GM12878 (cell line): ENCODE data around the gene THY1. TPM values are rescaled to one million over a fixed set of nuclear protein-coding genes. Genes with fewer than 3 reads are reported as not detected.

Experiments
- ATAC-seq: fragments of 200-7000 bp; cut with Tn5 transposase; 3 replicates; pipeline ENCODE4 v1.9.1; 2020; ENCODE audit warnings: mild to moderate bottlenecking, moderate library complexity
- BruUV-seq: library from RNA; stranded (reverse); fragments of 400-500 nt; replicated peaks from 2 replicates; lab custom pipeline; 2021; lab: Mats Ljungman, UMichigan
- CTCF ChIA-PET: fragments of 300-600 bp; sonication (Branson Sonifier 250); formaldehyde crosslinking; extraction: SDS; loops from one replicate; lab custom pipeline; 2021; ENCODE audit warnings: inconsistent platforms; lab: Yijun Ruan, JAX
- POLR2A ChIA-PET: fragments of 350-600 bp; formaldehyde crosslinking; extraction: SDS; loops from one replicate; lab custom pipeline; 2021; ENCODE audit warnings: inconsistent platforms; lab: Charles Lee
- RAD21 ChIA-PET: fragments of 300-600 bp; sonication (Branson Sonifier 250); formaldehyde crosslinking; loops from one replicate; lab custom pipeline; 2023; ENCODE audit warnings: antibody characterized with exemption; ENCODE audit not compliant: unreplicated experiment; lab: Charles Lee
- SMC1A ChIA-PET: fragments of 300-600 bp; sonication (Branson Sonifier 250); formaldehyde crosslinking; loops from one replicate; lab custom pipeline; 2023; ENCODE audit not compliant: unreplicated experiment, uncharacterized antibody; lab: Charles Lee
- DNase-seq: peaks from one replicate; pipeline ENCODE4 v3.0.0-alpha.2; 2011; ENCODE audit warnings: low read depth, low spot score
- FAIRE-seq: peaks from 3 replicates; lab custom pipeline; 2011; peaks lifted over from hg19 to GRCh38; lab: Jason Lieb, UNC
- H2AFZ ChIP-seq: 2 replicates; pipeline ENCODE4 v1.6.0; 2011; ENCODE audit warnings: low read depth, low read length, control low read depth; ENCODE audit not compliant: control insufficient read depth
- H3K27ac ChIP-seq: 2 replicates; pipeline ENCODE4 v1.5.1; 2011; ENCODE audit warnings: control low read depth; ENCODE audit not compliant: control insufficient read depth, insufficient read depth
- H3K27me3 ChIP-seq, 2 experiments: replicated peaks in 1 of 2; 2 replicates each; pipeline versions ENCODE4 v1.6.0 to v1.6.1; 2011; ENCODE audit warnings: low read length in 1 of 2; ENCODE audit not compliant: control insufficient read depth in 2 of 2, insufficient read depth in 2 of 2
- H3K36me3 ChIP-seq, 2 experiments: 2 replicates each; pipeline ENCODE4 v1.5.1; 2011; ENCODE audit warnings: low read length in 1 of 2; ENCODE audit not compliant: control insufficient read depth in 2 of 2, insufficient read depth in 2 of 2
- H3K4me1 ChIP-seq: 2 replicates; pipeline ENCODE4 v1.6.1; 2011; ENCODE audit warnings: mild to moderate bottlenecking, low read length, moderate library complexity, mixed read lengths; ENCODE audit not compliant: control insufficient read depth, insufficient read depth
- H3K4me2 ChIP-seq: 2 replicates; pipeline ENCODE4 v1.6.0; 2011; ENCODE audit warnings: control low read depth; ENCODE audit not compliant: control insufficient read depth, insufficient read depth
- H3K4me3 ChIP-seq: fragments of 200-600 bp; sonication (generic); 2 replicates; pipeline ENCODE4 v1.5.1; 2016
- H3K79me2 ChIP-seq: 2 replicates; pipeline ENCODE4 v1.6.0; 2011; ENCODE audit warnings: low read length; ENCODE audit not compliant: control insufficient read depth, insufficient read depth
- H3K9ac ChIP-seq: 2 replicates; pipeline ENCODE4 v1.8.0; 2011; ENCODE audit warnings: low read length, control low read depth, mixed read lengths; ENCODE audit not compliant: control insufficient read depth, insufficient read depth
- H3K9me3 ChIP-seq: replicated peaks from 3 replicates; pipeline ENCODE4 v1.5.1; 2011; ENCODE audit warnings: mild to moderate bottlenecking, low read length; ENCODE audit not compliant: control insufficient read depth, insufficient read depth
- H4K20me1 ChIP-seq: 2 replicates; pipeline ENCODE4 v1.6.0; 2011; ENCODE audit not compliant: control insufficient read depth, insufficient read depth
- WGBS: methylation state at CpG from one replicate; pipeline ENCODE4 v1.1.6; 2016; ENCODE audit warnings: low lambda C conversion rate; ENCODE audit not compliant: insufficient replicate concordance, insufficient coverage; ENCODE audit errors: missing lambda C conversion rate; 5-methylcytosine and 5-hydroxymethylcytosine counted together
- in situ Hi-C: fragments of 300-500 bp; cut with MboI; formaldehyde crosslinking; loops from 9 replicates; pipeline ENCODE4 v1.14.3; 2018; ENCODE audit warnings: mixed read lengths
- intact Hi-C: fragments of 100-400 bp; cut with micrococcal nuclease; formaldehyde crosslinking; loops from one replicate; pipeline ENCODE4 v1.14.2; 2022; ENCODE audit not compliant: unreplicated experiment
- polyA plus RNA-seq, 11 experiments: library from polyadenylated mRNA; depleted of rRNA in 4 of 11; unstranded in 6 of 11; stranded (reverse) in 5 of 11; fragments of >200 nt; fragmentation: Nextera tagmentation in 4 of 11; fragmentation: Illumina TruSeq in 1 of 11; extraction: Ambion mirVana in 4 of 11; extraction: Trizol in 1 of 11; gene quantifications; 1 replicate in 1 of 11; 2 replicates in 10 of 11; pipeline versions ENCODE4 v1.2.1 to v1.2.3, GENCODE V29; 2011 to 2016; ENCODE audit warnings: inconsistent platforms in 2 of 11, missing spikeins in 2 of 11, low read depth in 1 of 11
- total RNA-seq, 4 experiments: library from RNA; depleted of rRNA in 3 of 4; stranded (reverse); fragments of >200 nt in 3 of 4; fragmentation: Illumina TruSeq in 1 of 4; extraction: Trizol in 1 of 4; gene quantifications; 2 replicates each; pipeline versions ENCODE4 v1.2.1 to v1.2.3, GENCODE V29; 2013 to 2021
- TF ChIP-seq, protein P1 (sequence below): fragments of 450-650 bp; IDR thresholded peaks from 2 replicates; pipeline ENCODE4 v1.6.1; 2016; ENCODE audit warnings: mild to moderate bottlenecking, moderate library complexity, borderline replicate concordance

THY1 gene
- total and polyA plus RNA-seq, 10 of the 15 experiments (the other 5 are each of a cell fraction or from before 2014, with no cell fraction given), result 0.86 to 20.1 (median 3.2) TPM

DNA sequence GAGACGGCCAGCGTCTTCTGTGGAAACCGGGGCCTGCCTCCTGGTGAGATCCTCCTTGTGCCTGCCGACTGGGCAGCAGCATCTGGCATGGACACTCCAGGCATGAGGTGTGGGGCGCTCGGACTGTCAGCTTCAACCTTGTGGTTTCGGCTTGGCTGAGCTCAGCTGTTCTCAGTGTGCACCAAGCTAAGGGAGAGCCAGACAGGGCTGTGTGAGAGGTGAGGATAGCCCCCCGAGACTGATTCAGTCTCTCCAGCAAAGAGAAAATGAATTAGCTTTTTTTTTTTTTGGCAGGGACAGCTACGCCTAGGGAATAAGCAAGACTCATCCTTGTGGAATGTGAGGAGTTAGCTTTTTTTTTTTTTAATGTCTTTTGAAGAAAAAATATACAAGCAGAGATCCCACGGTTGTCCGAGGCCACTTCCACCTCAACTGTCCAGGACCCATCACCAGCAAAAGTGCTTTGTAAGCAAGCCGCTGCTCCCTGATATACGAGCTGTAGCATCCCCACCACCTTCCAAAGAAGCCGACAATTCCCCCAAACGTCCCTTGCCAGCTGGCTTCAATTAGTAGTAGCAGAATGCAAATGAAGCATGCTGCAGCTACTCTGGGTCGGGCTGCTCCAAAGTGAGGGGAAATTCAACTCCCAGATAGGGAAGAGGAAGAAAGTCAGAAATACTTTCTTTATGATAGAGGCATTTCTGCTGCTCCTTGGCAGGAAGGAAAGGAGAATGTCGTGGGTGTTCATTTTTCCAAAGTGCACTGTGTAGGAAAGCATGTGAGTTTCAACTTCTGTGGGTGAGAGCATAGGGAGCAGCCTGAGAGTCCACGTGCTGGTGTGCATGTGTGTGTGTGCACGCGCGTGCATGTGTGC is 9.7 kb upstream of the THY1 start:
- H3K27me3 ChIP-seq, result peaks cover 0 to 11% of the 10 kb centered on the region in 2 experiments; a peak in 2 of 4 replicates
- H3K27ac ChIP-seq, result no peak overlapping the region
- H3K4me1 ChIP-seq, result no peaks in the 10 kb centered on the region
- H4K20me1 ChIP-seq, result no peaks in the 10 kb centered on the region
- TF ChIP-seq, protein P1, sequence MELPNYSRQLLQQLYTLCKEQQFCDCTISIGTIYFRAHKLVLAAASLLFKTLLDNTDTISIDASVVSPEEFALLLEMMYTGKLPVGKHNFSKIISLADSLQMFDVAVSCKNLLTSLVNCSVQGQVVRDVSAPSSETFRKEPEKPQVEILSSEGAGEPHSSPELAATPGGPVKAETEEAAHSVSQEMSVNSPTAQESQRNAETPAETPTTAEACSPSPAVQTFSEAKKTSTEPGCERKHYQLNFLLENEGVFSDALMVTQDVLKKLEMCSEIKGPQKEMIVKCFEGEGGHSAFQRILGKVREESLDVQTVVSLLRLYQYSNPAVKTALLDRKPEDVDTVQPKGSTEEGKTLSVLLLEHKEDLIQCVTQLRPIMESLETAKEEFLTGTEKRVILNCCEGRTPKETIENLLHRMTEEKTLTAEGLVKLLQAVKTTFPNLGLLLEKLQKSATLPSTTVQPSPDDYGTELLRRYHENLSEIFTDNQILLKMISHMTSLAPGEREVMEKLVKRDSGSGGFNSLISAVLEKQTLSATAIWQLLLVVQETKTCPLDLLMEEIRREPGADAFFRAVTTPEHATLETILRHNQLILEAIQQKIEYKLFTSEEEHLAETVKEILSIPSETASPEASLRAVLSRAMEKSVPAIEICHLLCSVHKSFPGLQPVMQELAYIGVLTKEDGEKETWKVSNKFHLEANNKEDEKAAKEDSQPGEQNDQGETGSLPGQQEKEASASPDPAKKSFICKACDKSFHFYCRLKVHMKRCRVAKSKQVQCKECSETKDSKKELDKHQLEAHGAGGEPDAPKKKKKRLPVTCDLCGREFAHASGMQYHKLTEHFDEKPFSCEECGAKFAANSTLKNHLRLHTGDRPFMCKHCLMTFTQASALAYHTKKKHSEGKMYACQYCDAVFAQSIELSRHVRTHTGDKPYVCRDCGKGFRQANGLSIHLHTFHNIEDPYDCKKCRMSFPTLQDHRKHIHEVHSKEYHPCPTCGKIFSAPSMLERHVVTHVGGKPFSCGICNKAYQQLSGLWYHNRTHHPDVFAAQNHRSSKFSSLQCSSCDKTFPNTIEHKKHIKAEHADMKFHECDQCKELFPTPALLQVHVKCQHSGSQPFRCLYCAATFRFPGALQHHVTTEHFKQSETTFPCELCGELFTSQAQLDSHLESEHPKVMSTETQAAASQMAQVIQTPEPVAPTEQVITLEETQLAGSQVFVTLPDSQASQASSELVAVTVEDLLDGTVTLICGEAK, result no peak
- DNase-seq (no peak), FAIRE-seq (no peak), ATAC-seq (peak; percentile 48; the same call in 1 of the 3 replicates)
- no peak overlapping the region for H3K4me3 ChIP-seq
- H3K36me3 ChIP-seq, result no peaks in the 10 kb centered on the region
- POLR2A ChIA-PET, result no interaction called here
- H3K9ac ChIP-seq, result no peak overlapping the region
- CTCF ChIA-PET, result interaction anchor here (0.6 kb wide), 2 partner anchors 15 to 16 kb away, joined by 3 read pairs; no protein-coding TSS in a partner anchor
- SMC1A ChIA-PET, result interaction anchor here (0.6 kb wide), 1 partner anchor 42 kb away, joined by 4 read pairs; no protein-coding TSS in a partner anchor
- H3K9me3 ChIP-seq, result no peaks in the 10 kb centered on the region; the same call in 2 of the 3 replicates
- BruUV-seq, result no TSS peak
- RAD21 ChIA-PET, result no interaction called here
- H3K79me2 ChIP-seq, result no peaks in the 10 kb centered on the region
- in situ Hi-C loops, result no loop called here
- H2AFZ ChIP-seq, result no peak overlapping the region
- no peak overlapping the region for H3K4me2 ChIP-seq
- intact Hi-C loops, result no loop called here
- WGBS, result 21% methylated on average over 21 of the region's 21 CpGs
